Progenitor cell of endocrine pancreas (in vitro differentiated cells): ENCODE data around the gene RIPOR2. TPM values are rescaled to one million over a fixed set of nuclear protein-coding genes. Genes with fewer than 3 reads are reported as not detected.

Experiments
- DNase-seq: peaks from one replicate; pipeline ENCODE4 v3.0.0; 2021; ENCODE audit warnings: low spot score; ENCODE audit not compliant: unreplicated experiment
- H3K27ac Mint-ChIP-seq: 2 replicates; pipeline ENCODE4 v1.8.0; 2021; ENCODE audit warnings: mild to moderate bottlenecking, moderate library complexity, mixed read lengths
- H3K27me3 Mint-ChIP-seq: 2 replicates; pipeline ENCODE4 v1.8.0; 2021; ENCODE audit warnings: mixed read lengths
- H3K36me3 Mint-ChIP-seq: 2 replicates; pipeline ENCODE4 v1.8.0; 2022; ENCODE audit warnings: mixed read lengths; ENCODE audit not compliant: insufficient read depth
- H3K4me1 Mint-ChIP-seq: 2 replicates; pipeline ENCODE4 v1.8.0; 2021; ENCODE audit warnings: low read depth, mixed read lengths
- H3K4me3 Mint-ChIP-seq: 2 replicates; pipeline ENCODE4 v1.8.0; 2021; ENCODE audit warnings: low read depth, mild to moderate bottlenecking, moderate library complexity, mixed read lengths
- H3K9me3 Mint-ChIP-seq: 2 replicates; pipeline ENCODE4 v1.8.0; 2021; ENCODE audit warnings: low read depth, mixed read lengths
- CTCF ChIP-seq: fragments of 200-600 bp; sonication (generic); IDR thresholded peaks from one replicate; pipeline ENCODE4 v1.5.0; 2021; ENCODE audit warnings: antibody characterized with exemption, mild to moderate bottlenecking; ENCODE audit not compliant: unreplicated experiment
- total RNA-seq: library from RNA; stranded (reverse); gene quantifications from 2 replicates; pipeline ENCODE4 v1.2.1, GENCODE V29; 2021

The RIPOR2 gene
- total RNA-seq, 1 donor from 2014 or later = 2.2 TPM

DNA sequence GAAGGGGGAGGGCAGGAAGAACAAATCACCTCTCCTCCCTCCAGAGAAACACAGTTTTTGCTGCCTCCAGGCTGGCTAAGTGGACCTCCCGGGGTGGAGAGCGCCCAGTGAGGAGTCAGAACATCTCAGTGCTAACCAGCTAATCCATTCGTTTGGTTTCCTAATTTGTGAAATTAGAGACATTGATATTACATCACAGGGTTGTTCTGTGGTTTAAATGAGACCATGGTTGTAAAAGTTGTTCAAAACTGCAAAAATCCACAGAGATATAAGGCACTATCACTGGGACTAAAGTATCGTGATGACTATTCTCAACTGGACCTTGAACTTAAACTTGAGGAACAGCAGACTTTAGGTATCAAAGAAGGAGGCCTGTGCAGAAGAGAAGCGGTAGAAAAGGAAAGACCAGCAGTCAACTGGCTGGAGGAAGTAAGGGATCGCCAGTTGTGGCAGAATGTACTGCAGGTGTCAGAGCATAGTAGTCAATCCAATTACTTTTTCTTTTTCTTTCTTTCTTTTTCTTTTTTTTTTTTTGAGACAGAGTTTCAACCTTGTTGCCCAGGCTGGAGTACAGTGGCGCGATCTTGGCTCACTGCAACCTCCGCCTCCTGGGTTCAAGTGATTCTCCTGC is 33.9 kb downstream of the RIPOR2 start:
- no peaks in the 10 kb centered on the region for H3K36me3 Mint-ChIP-seq
- H3K27ac Mint-ChIP-seq = no peak overlapping the region
- no peak for DNase-seq
- no peak for TF ChIP-seq CTCF
- H3K9me3 Mint-ChIP-seq = peaks cover 5% of the 10 kb centered on the region
- peaks cover 11% of the 10 kb centered on the region for H3K27me3 Mint-ChIP-seq
- H3K4me1 Mint-ChIP-seq = no peaks in the 10 kb centered on the region
- H3K4me3 Mint-ChIP-seq = no peak overlapping the region

- Mint-ChIP-seq H3K36me3 (no peaks in the 10 kb centered on the region), H3K4me1 (no peaks in the 10 kb centered on the region), H3K27ac (no peak overlapping the region), H3K4me3 (no peak overlapping the region), H3K27me3 (peaks cover 7% of the 10 kb centered on the region), H3K9me3 (peaks cover 5% of the 10 kb centered on the region)
- DNase-seq = no peak
- TF ChIP-seq CTCF = no peak
Observed at GRCh38 chr6:24900917-24901697, 34.7 kb downstream of the RIPOR2 start.

DNA sequence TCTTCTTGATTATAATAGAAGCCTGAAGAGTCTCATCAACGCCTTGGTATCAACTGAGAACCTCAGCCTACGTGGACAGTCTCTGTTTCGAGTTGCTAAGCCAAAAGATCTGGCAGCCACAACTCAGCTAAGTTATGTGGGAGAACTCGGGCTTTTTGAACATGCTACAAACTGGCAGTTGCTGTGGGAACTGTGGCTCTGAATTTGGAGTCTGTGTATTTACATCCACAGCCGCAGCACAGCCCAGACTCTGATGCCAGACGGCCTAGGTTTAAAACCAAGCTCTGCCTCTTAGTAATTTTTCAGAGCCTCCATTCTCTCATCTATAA is 35.8 kb downstream of the RIPOR2 start:
- TF ChIP-seq CTCF = no peak
- Mint-ChIP-seq H3K4me3 (no peak overlapping the region), H3K36me3 (no peaks in the 10 kb centered on the region), H3K27ac (no peak overlapping the region), H3K27me3 (peaks cover 7% of the 10 kb centered on the region), H3K4me1 (no peaks in the 10 kb centered on the region), H3K9me3 (peaks cover 5% of the 10 kb centered on the region)
- DNase-seq = no peak

DNA sequence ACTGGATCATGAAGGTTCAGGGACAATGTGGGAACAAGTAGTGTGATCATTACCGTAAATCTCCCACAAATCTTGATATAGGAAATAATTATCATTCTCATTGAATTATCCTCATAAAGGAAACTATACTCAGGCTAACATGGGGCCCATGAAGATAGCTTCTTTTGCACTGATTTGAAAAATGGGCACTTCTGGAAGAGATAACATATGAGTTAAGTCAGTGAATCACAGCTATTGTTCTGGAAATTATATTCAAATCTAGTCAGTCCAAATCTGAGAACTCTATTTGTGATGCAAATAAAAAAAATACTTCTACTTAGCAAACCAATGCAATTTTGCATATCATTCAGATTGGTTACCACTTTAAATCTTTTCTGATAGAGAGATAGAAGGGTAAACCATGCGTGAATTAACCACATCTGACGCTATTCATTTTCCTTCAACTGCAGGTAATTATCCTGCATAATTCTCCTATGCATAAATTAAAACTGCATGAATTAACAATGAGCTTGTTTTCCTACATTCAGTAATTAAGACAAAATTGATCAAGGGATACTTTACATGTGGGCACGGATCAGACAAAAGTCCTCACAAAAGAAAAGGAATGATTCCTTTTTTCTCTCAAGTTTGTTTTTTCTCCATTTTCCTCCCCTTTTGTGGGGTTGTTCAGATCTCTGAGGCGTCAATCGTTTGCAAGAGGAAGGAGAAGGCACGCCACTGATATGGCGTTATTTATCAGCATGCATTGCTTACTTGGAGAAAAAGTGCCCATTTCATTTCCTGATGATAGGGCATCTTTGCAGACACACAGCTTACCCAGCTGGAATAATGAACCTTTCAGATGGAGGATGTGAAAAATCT is 36.4 kb downstream of the RIPOR2 start:
- Mint-ChIP-seq H3K9me3 (peaks cover 5% of the 10 kb centered on the region), H3K27me3 (peaks cover 7% of the 10 kb centered on the region), H3K36me3 (no peaks in the 10 kb centered on the region), H3K4me1 (no peaks in the 10 kb centered on the region), H3K4me3 (no peak overlapping the region), H3K27ac (no peak overlapping the region)
- TF ChIP-seq CTCF = no peak
- DNase-seq = no peak

DNA sequence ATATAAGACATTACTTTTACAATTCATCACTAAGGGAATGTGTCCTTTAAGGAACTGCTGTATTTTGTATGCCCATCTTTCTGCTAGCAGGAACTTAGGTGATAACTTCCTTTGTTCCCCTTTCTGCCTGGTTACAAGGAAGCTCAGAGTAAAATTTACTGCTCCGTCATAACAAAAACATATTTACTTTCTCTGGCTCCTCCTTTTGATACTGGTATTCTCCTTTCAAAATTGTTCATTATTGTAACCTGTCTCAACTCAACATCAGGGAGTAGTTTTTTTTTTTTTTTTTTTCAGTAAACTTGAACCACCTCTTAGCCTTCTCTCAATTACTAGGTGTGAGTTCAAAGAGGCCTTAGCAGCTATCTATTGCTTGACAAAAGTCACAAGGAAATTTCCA is 37.1 kb downstream of the RIPOR2 start:
- no peak overlapping the region for H3K4me3 Mint-ChIP-seq
- peaks cover 5% of the 10 kb centered on the region for H3K9me3 Mint-ChIP-seq

More for the DNA sequence above, 37.1 kb downstream of the RIPOR2 start:
- DNase-seq = no peak
- no peaks in the 10 kb centered on the region for H3K4me1 Mint-ChIP-seq
- no peak overlapping the region for H3K27ac Mint-ChIP-seq
- no peak for TF ChIP-seq CTCF
- no peaks in the 10 kb centered on the region for H3K36me3 Mint-ChIP-seq
- H3K27me3 Mint-ChIP-seq = peaks cover 7% of the 10 kb centered on the region
